Measurements from ENCODE around the gene SDK2.

Gene SDK2

GRCh38 chr17:73435412-73435811 is 208.8 kb downstream of the SDK2 start:
- no peak for DNase-seq

GRCh38 chr17:73434154-73434553 is 210.1 kb downstream of the SDK2 start:
- DNase-seq: no peak

- no peak for DNase-seq
Measured at GRCh38 chr17:73433501-73433900, 210.7 kb downstream of the SDK2 start.

- no peak for DNase-seq
Measured at GRCh38 chr17:73432624-73433190, 211.5 kb downstream of the SDK2 start.

- no peak for DNase-seq
Measured at GRCh38 chr17:73431401-73432205, 212.6 kb downstream of the SDK2 start.

- DNase-seq: no peak
Measured at GRCh38 chr17:73430848-73431247, 213.4 kb downstream of the SDK2 start.

- DNase-seq: no peak
Measured at GRCh38 chr17:73430165-73430680, 214.0 kb downstream of the SDK2 start.

GRCh38 chr17:73429440-73430164 is 214.6 kb downstream of the SDK2 start:
- peak; percentile 96 for DNase-seq

GRCh38 chr17:73427198-73427597 is 217.0 kb downstream of the SDK2 start:
- no peak for DNase-seq

- DNase-seq: no peak
Measured at GRCh38 chr17:73424571-73424970, 219.7 kb downstream of the SDK2 start.

- DNase-seq: no peak
Measured at GRCh38 chr17:73423806-73424205, 220.4 kb downstream of the SDK2 start.

GRCh38 chr17:73423159-73423715 is 221.0 kb downstream of the SDK2 start:
- DNase-seq: no peak

GRCh38 chr17:73422121-73422520 is 222.1 kb downstream of the SDK2 start:
- no peak for DNase-seq

GRCh38 chr17:73420897-73421296 is 223.3 kb downstream of the SDK2 start:
- DNase-seq: no peak

- no peak for DNase-seq
Measured at GRCh38 chr17:73419881-73420280, 224.4 kb downstream of the SDK2 start.

- DNase-seq: no peak
Measured at GRCh38 chr17:73419051-73419450, 225.2 kb downstream of the SDK2 start.

GRCh38 chr17:73415782-73416181 is 228.5 kb downstream of the SDK2 start:
- DNase-seq: no peak

GRCh38 chr17:73414171-73414955 is 229.9 kb downstream of the SDK2 start:
- no peak for DNase-seq

GRCh38 chr17:73412914-73413313 is 231.3 kb downstream of the SDK2 start:
- no peak for DNase-seq

GRCh38 chr17:73411313-73411747 is 232.9 kb downstream of the SDK2 start:
- no peak for DNase-seq

GRCh38 chr17:73410586-73411312 is 233.5 kb downstream of the SDK2 start:
- DNase-seq: no peak

- DNase-seq: no peak
Measured at GRCh38 chr17:73404246-73404645, 240.0 kb downstream of the SDK2 start.

Data from activated CD8-positive, alpha-beta memory T cell treated with anti-CD3 and anti-CD28 coated beads for 24 hours (primary cell).